ENCODE measurements around the gene SCAMP5.

Gene SCAMP5

GRCh38 chr15:75032395-75032794, 37.0 kb downstream of the SCAMP5 start:
- Histone ChIP-seq H2AFZ (ENCODE audit: low read length) (no peak overlapping the region), H3F3A (ENCODE audit: low read depth) (no peaks in the 10 kb centered on the region), H3K79me2 (ENCODE audit: insufficient read depth, low read length) (no peaks in the 10 kb centered on the region), H3K4me3 (ENCODE audit: low read length, poor library complexity, severe bottlenecking) (no peak overlapping the region), H4K20me1 (ENCODE audit: insufficient read depth, low read length, poor library complexity, severe bottlenecking) (peaks cover 3% of the 10 kb centered on the region), H3K4me2 (ENCODE audit: low read depth, low read length, poor library complexity, severe bottlenecking) (no peak overlapping the region), H3K27me3 (ENCODE audit: insufficient read depth, low read length, poor library complexity, severe bottlenecking) (no peaks in the 10 kb centered on the region), H3K4me1 (ENCODE audit: insufficient read depth, low read length, poor library complexity, severe bottlenecking) (peaks cover 32% of the 10 kb centered on the region), H3K9me2 (replicated peaks; ENCODE audit: low read depth, low read length) (no peaks in the 10 kb centered on the region), H3K9me3 (ENCODE audit: insufficient read depth, low read depth, low read length) (no peaks in the 10 kb centered on the region), H3K36me3 (ENCODE audit: insufficient read depth, low read length) (no peaks in the 10 kb centered on the region), H3K9ac (ENCODE audit: low read depth, low read length, poor library complexity, severe bottlenecking) (no peak overlapping the region)
- TF ChIP-seq EZH2phosphoT487 (IDR thresholded peaks at IDR 0.05; ENCODE audit: borderline replicate concordance) (no peak), CTCF (conservative IDR thresholded peaks at IDR 0.05; ENCODE audit: low read length) (no peak)

DNA sequence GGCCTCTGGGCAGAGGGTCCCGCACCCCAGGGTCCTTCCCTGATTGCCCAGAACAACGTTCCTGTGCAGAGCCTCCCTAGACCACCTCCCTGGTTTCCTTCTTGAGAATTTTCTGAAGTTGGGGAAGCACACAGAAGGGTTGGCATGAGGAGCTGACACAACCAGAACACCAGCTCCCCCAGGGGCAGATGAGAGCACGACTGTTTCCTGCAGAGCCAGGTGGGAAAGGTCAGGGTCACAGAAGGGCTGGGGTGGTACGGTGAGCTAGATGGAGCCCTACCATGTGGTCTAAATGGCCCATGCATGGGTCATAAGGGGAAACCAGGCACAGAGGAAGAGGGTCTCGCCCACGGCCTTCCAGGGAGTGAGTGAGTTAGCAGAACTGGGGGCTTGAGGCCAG, 38.4 kb downstream of the SCAMP5 start:
- TF ChIP-seq CTCF (conservative IDR thresholded peaks at IDR 0.05; ENCODE audit: low read length) (peak; percentile 47; the same call in 1 of the 2 replicates), EZH2phosphoT487 (IDR thresholded peaks at IDR 0.05; ENCODE audit: borderline replicate concordance) (no peak)
- H3K9me3 ChIP-seq (ENCODE audit: insufficient read depth, low read depth, low read length) = no peaks in the 10 kb centered on the region
- H4K20me1 ChIP-seq (ENCODE audit: insufficient read depth, low read length, poor library complexity, severe bottlenecking) = peaks cover 3% of the 10 kb centered on the region
- H3K79me2 ChIP-seq (ENCODE audit: insufficient read depth, low read length) = no peaks in the 10 kb centered on the region
- no peak overlapping the region for H2AFZ ChIP-seq (ENCODE audit: low read length)
- no peaks in the 10 kb centered on the region for H3F3A ChIP-seq (ENCODE audit: low read depth)
- H3K9me2 ChIP-seq (replicated peaks; ENCODE audit: low read depth, low read length) = no peaks in the 10 kb centered on the region
- H3K4me1 ChIP-seq (ENCODE audit: insufficient read depth, low read length, poor library complexity, severe bottlenecking) = peaks cover 47% of the 10 kb centered on the region
- H3K36me3 ChIP-seq (ENCODE audit: insufficient read depth, low read length) = no peaks in the 10 kb centered on the region
- H3K4me2 ChIP-seq (ENCODE audit: low read depth, low read length, poor library complexity, severe bottlenecking) = no peak overlapping the region
- H3K4me3 ChIP-seq (ENCODE audit: low read length, poor library complexity, severe bottlenecking) = no peak overlapping the region
- H3K9ac ChIP-seq (ENCODE audit: low read depth, low read length, poor library complexity, severe bottlenecking) = no peak overlapping the region
- H3K27me3 ChIP-seq (ENCODE audit: insufficient read depth, low read length, poor library complexity, severe bottlenecking) = no peaks in the 10 kb centered on the region

GRCh38 chr15:75034615-75035014, 39.3 kb downstream of the SCAMP5 start:
- H3K27me3 ChIP-seq (ENCODE audit: insufficient read depth, low read length, poor library complexity, severe bottlenecking) = no peaks in the 10 kb centered on the region
- H3F3A ChIP-seq (ENCODE audit: low read depth) = no peaks in the 10 kb centered on the region
- peaks cover 51% of the 10 kb centered on the region for H3K4me1 ChIP-seq (ENCODE audit: insufficient read depth, low read length, poor library complexity, severe bottlenecking)
- H3K4me3 ChIP-seq (ENCODE audit: low read length, poor library complexity, severe bottlenecking) = no peak overlapping the region
- no peak overlapping the region for H2AFZ ChIP-seq (ENCODE audit: low read length)
- no peaks in the 10 kb centered on the region for H3K9me3 ChIP-seq (ENCODE audit: insufficient read depth, low read depth, low read length)
- 0 out of 2 replicates have a peak, but pooled peaks cover 5% of the 10 kb centered on the region for H3K79me2 ChIP-seq (ENCODE audit: insufficient read depth, low read length)
- H3K36me3 ChIP-seq (ENCODE audit: insufficient read depth, low read length) = no peaks in the 10 kb centered on the region
- peaks cover 1% of the 10 kb centered on the region for H4K20me1 ChIP-seq (ENCODE audit: insufficient read depth, low read length, poor library complexity, severe bottlenecking)
- no peaks in the 10 kb centered on the region for H3K9me2 ChIP-seq (replicated peaks; ENCODE audit: low read depth, low read length)
- no peak for TF ChIP-seq CTCF (conservative IDR thresholded peaks at IDR 0.05; ENCODE audit: low read length)
- TF ChIP-seq EZH2phosphoT487 (IDR thresholded peaks at IDR 0.05; ENCODE audit: borderline replicate concordance) = no peak
- H3K4me2 ChIP-seq (ENCODE audit: low read depth, low read length, poor library complexity, severe bottlenecking) = no peak overlapping the region
- H3K9ac ChIP-seq (ENCODE audit: low read depth, low read length, poor library complexity, severe bottlenecking) = no peak overlapping the region
